Activated T-cell treated with anti-CD3 and anti-CD28 coated beads, Interleukin-2, amount 50 U/mL, for 4 hours (primary cell): ENCODE data around the gene SLC1A4. TPM values are rescaled to one million over a fixed set of nuclear protein-coding genes. Genes with fewer than 3 reads are reported as not detected.
"Not testable (repeated sequence)": the region's sequence is repeated elsewhere in the genome, so short reads cannot be mapped to it uniquely, and the experiment has no call there.

Source experiments
- ATAC-seq, 2 donors: fragments of 200-7000 bp; cut with Tn5 transposase; one replicate each; pipeline ENCODE4 v1.10.0; 2021
- DNase-seq: peaks from one replicate; pipeline ENCODE4 v3.0.0-alpha.2; 2020
- H3K27me3 Mint-ChIP-seq: one replicate; pipeline ENCODE4 v1.8.0; 2021; ENCODE audit warnings: low read depth, mixed read lengths
- H3K36me3 Mint-ChIP-seq: one replicate; pipeline ENCODE4 v1.8.0; 2022; ENCODE audit warnings: mixed read lengths; ENCODE audit not compliant: insufficient read depth
- H3K4me1 Mint-ChIP-seq: one replicate; pipeline ENCODE4 v1.8.0; 2021; ENCODE audit warnings: low read depth, mixed read lengths
- H3K4me3 Mint-ChIP-seq: one replicate; pipeline ENCODE4 v1.8.0; 2021; ENCODE audit warnings: mild to moderate bottlenecking, moderate library complexity, mixed read lengths
- H3K9me3 Mint-ChIP-seq: one replicate; pipeline ENCODE4 v1.8.0; 2021; ENCODE audit warnings: mixed read lengths
- total RNA-seq, 3 donors: library from RNA; stranded (reverse); gene quantifications; one replicate each; pipeline ENCODE4 v1.2.1, GENCODE V29; 2021

SLC1A4 gene
- total RNA-seq, 3 donors from 2014 or later, result 6.2 to 16.7 (median 9.6) TPM

DNA sequence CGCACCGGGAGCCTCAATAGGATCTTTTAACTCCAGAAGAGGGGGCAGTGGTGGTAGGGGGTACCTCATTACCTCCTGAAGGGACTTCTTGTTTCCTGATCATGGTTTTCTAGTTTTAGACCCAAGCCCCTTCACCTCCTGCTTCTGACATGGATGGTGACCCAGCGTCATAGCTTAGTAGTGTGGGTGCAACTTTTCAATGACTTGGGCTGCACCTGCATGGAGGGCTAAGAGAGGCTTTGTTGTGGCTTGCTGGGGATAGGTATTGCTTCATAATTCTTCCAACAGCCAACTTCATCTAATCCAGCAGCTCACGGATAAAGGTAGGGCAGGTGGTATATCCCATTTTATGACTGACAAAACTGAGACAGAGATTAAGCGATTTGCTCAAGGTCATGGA lies 3.0 kb downstream of the SLC1A4 start:
- H3K4me3 Mint-ChIP-seq, result no peak overlapping the region
- H3K9me3 Mint-ChIP-seq, result no peaks in the 10 kb centered on the region
- DNase-seq, result no peak

DNA sequence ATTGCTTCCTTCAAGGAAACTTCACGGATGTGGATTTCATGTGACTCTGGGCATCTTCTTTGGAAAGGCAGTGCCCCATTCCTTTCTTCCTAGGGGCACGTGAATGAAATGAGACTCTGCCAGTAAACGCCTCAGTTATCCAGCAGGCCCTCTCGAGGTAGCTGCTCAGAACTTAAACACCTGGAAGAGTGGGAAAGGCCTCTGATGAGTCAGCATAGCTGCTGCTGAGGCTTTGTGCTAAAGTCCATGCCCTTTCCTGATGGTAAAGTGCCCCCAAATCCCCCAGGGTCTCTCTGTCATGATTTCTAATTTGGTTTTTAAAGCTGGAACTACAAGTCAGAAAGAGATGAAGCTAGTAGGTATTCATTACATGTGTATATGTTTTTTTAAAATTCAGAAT lies 3.8 kb downstream of the SLC1A4 start:
- Mint-ChIP-seq H3K4me1 (peaks cover 18% of the 10 kb centered on the region), H3K4me3 (no peak overlapping the region), H3K9me3 (no peaks in the 10 kb centered on the region), H3K27me3 (peaks cover 2% of the 10 kb centered on the region), H3K36me3 (peaks cover 6% of the 10 kb centered on the region)
- no peak for DNase-seq
- ATAC-seq, result no peak

More for the DNA sequence above, 3.0 kb downstream of the SLC1A4 start:
- H3K27me3 Mint-ChIP-seq, result peaks cover 2% of the 10 kb centered on the region
- H3K36me3 Mint-ChIP-seq, result peaks cover 6% of the 10 kb centered on the region
- ATAC-seq, result no peak
- H3K4me1 Mint-ChIP-seq, result peaks cover 22% of the 10 kb centered on the region

DNA sequence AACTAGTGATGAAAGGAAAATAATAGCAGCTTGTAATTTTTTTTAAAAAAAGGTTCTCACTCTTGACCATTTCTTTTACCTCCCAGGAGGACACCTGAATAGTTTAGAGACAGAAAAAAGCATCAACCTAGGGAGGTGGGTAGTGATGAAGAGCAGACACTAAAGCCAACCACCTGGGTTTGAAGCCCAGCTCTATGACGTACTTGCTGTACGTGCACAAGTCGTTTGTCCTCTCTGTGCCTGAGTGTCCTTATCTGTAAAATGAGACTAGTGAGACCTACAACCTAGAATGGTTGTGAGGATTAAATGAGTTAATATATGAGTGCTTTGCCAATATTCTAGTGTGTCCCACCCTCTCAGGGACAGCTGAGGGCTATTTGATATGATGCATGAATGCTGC lies 5.8 kb downstream of the SLC1A4 start:
- no peak for DNase-seq
- no peak for ATAC-seq
- H3K4me3 Mint-ChIP-seq, result no peak overlapping the region
- peaks cover 13% of the 10 kb centered on the region for H3K4me1 Mint-ChIP-seq
- no peaks in the 10 kb centered on the region for H3K9me3 Mint-ChIP-seq
- peaks cover 6% of the 10 kb centered on the region for H3K36me3 Mint-ChIP-seq
- peaks cover 2% of the 10 kb centered on the region for H3K27me3 Mint-ChIP-seq

DNA sequence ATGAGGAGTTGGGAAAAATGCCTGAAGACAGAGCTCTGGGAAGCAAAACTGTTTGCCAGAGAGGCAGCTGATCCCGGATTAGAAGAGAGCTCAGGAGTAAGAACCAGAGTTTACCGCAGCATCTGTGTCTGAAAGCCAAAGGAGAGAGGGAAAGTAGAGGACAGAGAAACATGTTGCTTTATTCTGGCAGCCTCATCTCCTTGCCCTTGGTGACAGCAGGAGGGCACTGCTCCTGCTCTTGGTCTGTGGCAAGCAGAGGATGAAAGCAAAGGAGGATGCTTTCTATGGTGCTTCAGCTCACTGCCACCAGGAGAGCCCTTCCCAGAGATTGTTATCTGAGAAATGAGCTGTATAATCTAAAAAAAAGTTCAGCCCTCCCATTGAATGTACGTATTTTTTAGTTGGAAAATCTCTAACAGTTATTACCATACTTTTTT lies 7.7 kb downstream of the SLC1A4 start:
- DNase-seq (no peak), ATAC-seq (no peak)
- H3K4me3 Mint-ChIP-seq, result no peak overlapping the region
- H3K27me3 Mint-ChIP-seq, result no peaks in the 10 kb centered on the region
- H3K4me1 Mint-ChIP-seq, result peaks cover 2% of the 10 kb centered on the region
- H3K36me3 Mint-ChIP-seq, result peaks cover 4% of the 10 kb centered on the region
- no peaks in the 10 kb centered on the region for H3K9me3 Mint-ChIP-seq

DNA sequence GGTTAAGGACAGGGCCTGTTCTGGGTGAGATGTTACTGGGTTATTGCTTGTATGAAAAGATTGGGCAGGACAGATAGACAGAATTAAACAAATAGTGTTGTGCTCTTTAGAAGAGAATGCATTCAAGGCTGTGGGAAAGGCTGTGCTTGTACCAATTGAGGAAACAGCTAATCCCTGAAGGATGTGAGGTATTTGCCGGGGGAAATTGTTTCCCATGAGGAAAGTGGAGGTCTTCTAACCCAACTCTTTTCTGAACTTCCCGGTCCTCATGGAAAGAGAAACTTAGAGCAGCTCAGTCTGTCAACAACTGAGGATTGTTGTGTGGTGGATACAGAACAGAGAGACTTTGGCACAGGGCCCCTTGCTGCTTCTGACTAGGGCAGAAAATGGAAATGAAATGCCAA lies 9.5 kb downstream of the SLC1A4 start:
- no peaks in the 10 kb centered on the region for H3K9me3 Mint-ChIP-seq
- no peak for ATAC-seq
- no peaks in the 10 kb centered on the region for H3K27me3 Mint-ChIP-seq
- no peak for DNase-seq
- H3K4me1 Mint-ChIP-seq, result no peaks in the 10 kb centered on the region
- H3K36me3 Mint-ChIP-seq, result peaks cover 2% of the 10 kb centered on the region
- H3K4me3 Mint-ChIP-seq, result no peak overlapping the region

DNA sequence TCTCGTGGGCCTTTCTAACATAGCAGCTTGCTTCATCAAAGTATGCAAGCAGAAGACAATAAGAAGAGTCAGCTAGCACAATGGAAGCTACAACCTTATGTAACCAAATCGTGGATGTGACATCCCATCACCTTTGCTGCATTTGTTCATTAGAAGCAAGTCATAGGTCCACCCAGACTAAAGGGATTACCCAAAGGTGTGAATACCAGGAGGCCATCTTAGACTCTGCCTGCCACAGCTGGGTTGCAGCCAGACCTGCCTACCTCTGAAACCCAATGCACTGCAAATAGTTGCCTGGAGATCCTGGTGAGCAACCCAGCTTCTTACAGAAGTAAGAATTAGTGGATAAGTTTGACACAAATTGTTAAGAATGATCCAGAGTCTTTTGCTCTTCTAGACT lies 10.6 kb downstream of the SLC1A4 start:
- Mint-ChIP-seq H3K27me3 (no peaks in the 10 kb centered on the region), H3K4me1 (no peaks in the 10 kb centered on the region), H3K9me3 (no peaks in the 10 kb centered on the region), H3K36me3 (no peaks in the 10 kb centered on the region), H3K4me3 (no peak overlapping the region)
- ATAC-seq (no peak), DNase-seq (no peak)

DNA sequence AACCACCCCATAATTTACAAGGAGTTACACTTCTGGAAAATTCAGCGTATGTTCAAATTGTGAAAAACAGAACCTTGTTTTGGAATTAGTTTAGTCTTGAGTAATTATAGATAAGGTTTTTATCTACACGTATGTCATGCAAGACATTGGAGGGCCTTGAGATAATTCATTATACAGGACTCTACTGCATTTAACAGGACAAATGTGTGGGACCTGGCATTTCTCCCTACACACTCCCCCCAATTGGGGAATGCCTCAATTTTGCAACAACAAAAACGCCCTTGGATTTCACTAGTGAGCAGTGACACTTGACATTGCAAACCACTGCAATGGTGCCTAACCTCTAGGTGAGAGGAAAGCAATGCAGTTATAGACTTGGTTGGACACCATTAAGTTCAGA lies 11.4 kb downstream of the SLC1A4 start:
- no peak for DNase-seq
- Mint-ChIP-seq H3K4me3 (no peak overlapping the region), H3K36me3 (peaks cover 2% of the 10 kb centered on the region), H3K4me1 (no peaks in the 10 kb centered on the region), H3K27me3 (no peaks in the 10 kb centered on the region), H3K9me3 (no peaks in the 10 kb centered on the region)
- ATAC-seq, result no peak

DNA sequence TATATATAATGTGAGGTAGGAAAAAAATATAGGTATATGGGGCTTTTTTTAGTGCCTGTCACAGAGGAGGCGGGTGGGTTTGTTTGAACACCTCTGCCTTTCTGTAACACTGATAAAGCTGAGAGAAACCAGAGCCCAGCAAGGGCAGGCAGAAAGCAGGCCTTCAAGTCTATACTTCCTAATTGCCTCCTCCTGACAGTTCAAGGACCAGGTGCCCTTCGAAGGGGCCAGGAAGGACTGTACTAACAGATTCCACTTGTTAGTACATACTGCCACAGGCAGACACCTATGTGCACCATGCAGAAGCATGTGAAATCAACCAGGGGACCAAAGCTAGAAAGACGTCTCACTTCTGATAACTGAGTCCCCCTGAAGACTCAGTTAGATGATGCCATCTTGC lies 13.8 kb downstream of the SLC1A4 start:
- H3K27me3 Mint-ChIP-seq, result no peaks in the 10 kb centered on the region
- H3K9me3 Mint-ChIP-seq, result no peaks in the 10 kb centered on the region
- peaks cover 7% of the 10 kb centered on the region for H3K36me3 Mint-ChIP-seq
- no peaks in the 10 kb centered on the region for H3K4me1 Mint-ChIP-seq
- DNase-seq (no peak), ATAC-seq (no peak)
- H3K4me3 Mint-ChIP-seq, result no peak overlapping the region

DNA sequence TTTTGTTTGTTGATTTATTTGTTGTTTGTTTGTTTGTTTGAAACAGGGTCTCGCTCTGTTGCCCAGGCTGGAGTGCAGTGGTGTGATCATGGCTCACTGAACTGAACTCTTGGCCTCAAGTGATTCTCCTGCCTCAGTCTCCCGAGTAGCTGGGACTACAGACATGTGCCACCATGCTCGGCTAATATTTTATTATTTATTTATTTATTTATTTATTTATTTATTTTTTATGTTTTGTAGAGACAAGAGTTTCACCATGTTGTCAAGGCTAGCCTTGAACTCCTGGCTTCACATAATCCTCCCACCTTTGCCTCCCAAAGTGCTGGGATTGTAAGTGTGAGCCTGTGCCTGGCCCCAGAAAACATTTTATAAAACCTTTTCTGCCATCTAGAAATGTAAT lies 15.0 kb downstream of the SLC1A4 start:
- not testable (repeated sequence) for H3K9me3 Mint-ChIP-seq

DNA sequence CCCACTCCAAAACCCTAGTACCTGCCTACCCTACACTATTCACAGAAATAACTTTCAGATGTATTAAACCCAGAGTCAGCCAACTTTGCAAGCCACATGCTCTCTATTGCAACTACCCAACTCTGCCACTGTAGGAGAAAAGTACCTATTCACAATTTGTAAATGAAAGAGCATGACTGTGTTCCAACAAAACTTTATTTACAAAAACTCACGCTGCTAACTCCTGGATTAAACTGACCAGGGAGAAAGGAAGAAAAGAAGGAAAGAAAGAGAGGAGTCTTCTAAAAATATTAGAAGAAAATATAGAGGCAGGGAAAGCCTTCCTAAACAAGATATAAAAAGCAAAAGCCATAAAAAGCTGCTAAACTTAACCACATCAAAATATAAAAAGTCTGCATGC lies 24.6 kb downstream of the SLC1A4 start:
- ATAC-seq (no peak), DNase-seq (no peak)
- Mint-ChIP-seq H3K4me1 (peaks cover 8% of the 10 kb centered on the region), H3K36me3 (peaks cover 24% of the 10 kb centered on the region), H3K9me3 (no peaks in the 10 kb centered on the region), H3K4me3 (no peak overlapping the region), H3K27me3 (no peaks in the 10 kb centered on the region)

More for the DNA sequence above, 15.0 kb downstream of the SLC1A4 start:
- not testable (repeated sequence) for DNase-seq, H3K27me3 Mint-ChIP-seq, H3K36me3 Mint-ChIP-seq, H3K4me1 Mint-ChIP-seq, ATAC-seq, H3K4me3 Mint-ChIP-seq

DNA sequence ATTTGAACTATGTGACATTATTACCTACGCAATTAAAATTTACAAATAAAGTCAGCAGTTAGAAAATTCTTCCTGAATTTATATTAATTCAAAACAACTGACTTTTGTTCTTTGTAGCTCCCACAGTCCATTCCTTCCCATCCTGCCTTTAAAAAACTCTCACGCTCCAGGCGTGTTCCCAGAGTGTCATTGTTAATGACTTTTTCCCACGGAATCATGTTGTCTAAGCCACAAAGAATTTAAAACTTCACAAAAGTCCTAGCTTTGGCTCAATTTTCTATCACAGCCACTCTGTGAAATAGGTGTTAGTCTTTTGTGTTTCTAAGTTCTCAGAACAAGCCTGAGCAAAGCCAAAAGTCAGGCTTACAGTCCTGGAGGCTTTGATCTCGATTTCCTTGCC lies 26.5 kb downstream of the SLC1A4 start:
- peaks cover 29% of the 10 kb centered on the region for H3K36me3 Mint-ChIP-seq
- DNase-seq (no peak), ATAC-seq (no peak)
- H3K27me3 Mint-ChIP-seq, result no peaks in the 10 kb centered on the region
- no peaks in the 10 kb centered on the region for H3K9me3 Mint-ChIP-seq
- no peak overlapping the region for H3K4me3 Mint-ChIP-seq
- peaks cover 8% of the 10 kb centered on the region for H3K4me1 Mint-ChIP-seq

DNA sequence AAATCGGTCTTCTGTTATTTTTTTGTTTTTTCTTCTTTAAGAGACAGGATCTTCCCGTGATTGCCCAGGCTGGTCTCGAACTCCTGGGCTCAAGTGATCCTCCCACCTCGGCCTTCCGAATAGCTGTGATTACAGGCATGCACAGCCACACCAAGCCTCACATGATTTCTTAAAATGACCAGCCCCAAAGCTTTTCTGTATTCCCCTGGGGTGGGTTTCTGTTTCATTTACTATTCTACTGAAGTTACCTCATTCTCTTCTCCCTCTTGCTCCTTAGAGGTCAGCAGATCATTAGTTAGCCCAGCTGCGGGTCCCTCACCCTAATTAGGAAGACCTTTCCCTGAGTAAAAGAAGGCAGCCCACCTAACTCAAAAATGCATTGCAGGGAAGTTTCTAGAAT lies 27.6 kb downstream of the SLC1A4 start:
- Mint-ChIP-seq H3K4me1 (peaks cover 8% of the 10 kb centered on the region), H3K9me3 (no peaks in the 10 kb centered on the region), H3K27me3 (no peaks in the 10 kb centered on the region), H3K36me3 (peaks cover 34% of the 10 kb centered on the region), H3K4me3 (no peak overlapping the region)
- ATAC-seq (no peak), DNase-seq (no peak)

DNA sequence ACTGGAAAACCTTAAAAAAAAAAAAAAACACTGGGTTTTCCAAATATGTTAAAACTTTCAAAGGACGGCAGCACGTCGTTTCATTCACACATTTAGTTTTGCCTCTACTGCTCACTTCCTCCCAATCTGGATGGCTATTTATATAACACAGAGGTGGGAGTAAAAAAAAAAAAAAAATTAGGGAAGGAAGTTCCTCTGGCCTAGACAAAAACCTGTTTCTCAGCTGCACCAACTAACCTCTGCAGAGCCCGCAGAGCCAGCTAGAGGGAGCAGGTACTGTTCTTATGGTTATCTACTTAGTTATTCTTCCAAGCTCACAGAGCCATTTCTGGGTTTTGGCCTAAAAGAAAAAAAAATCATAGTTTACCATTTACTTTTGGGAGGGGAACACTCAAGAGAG lies 28.1 kb downstream of the SLC1A4 start:
- H3K9me3 Mint-ChIP-seq, result no peaks in the 10 kb centered on the region
- H3K27me3 Mint-ChIP-seq, result no peaks in the 10 kb centered on the region
- peaks cover 8% of the 10 kb centered on the region for H3K4me1 Mint-ChIP-seq
- DNase-seq (no peak), ATAC-seq (no peak)
- peaks cover 36% of the 10 kb centered on the region for H3K36me3 Mint-ChIP-seq
- H3K4me3 Mint-ChIP-seq, result no peak overlapping the region

DNA sequence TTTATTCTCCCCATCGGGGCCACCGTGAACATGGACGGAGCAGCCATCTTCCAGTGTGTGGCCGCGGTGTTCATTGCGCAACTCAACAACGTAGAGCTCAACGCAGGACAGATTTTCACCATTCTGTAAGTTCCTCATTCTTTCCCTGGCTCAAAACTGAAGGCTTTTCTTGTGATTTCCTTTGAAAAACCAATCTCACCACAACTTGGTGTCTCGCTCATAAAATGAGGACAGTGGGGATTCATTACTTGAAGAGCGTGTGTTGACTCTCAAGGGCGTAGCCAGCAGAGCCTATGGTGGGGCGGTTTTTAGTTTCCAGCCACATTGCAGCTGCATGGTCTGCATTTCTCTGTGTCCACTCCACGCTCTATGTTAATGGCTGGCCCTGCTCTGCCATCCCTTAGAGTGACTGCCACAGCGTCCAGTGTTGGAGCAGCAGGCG lies 29.0 kb downstream of the SLC1A4 start:
- H3K9me3 Mint-ChIP-seq, result no peaks in the 10 kb centered on the region
- no peak overlapping the region for H3K4me3 Mint-ChIP-seq
- H3K4me1 Mint-ChIP-seq, result peaks cover 8% of the 10 kb centered on the region
- DNase-seq (no peak), ATAC-seq (no peak)
- peaks cover 34% of the 10 kb centered on the region for H3K36me3 Mint-ChIP-seq
- no peaks in the 10 kb centered on the region for H3K27me3 Mint-ChIP-seq

DNA sequence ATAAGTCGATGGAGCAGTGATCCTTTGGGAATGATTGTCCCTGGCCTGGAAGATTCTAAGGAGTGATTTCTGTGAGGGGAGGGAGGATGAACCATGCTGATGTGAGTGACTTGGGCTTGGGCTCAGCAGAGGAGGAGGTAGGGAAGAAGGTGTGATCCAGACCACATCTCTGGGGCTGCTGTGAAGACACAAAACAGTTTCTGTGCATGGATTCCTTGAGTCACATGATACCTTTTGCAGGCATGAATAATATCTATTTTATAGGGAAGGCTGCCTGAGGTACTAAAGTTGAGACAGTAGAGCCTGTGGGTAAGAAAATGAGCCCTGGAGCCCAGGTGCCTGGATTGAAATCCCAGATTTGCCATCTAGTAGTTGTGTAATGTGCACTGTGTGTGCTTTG lies 29.8 kb downstream of the SLC1A4 start:
- Mint-ChIP-seq H3K9me3 (no peaks in the 10 kb centered on the region), H3K36me3 (peaks cover 29% of the 10 kb centered on the region), H3K4me1 (peaks cover 5% of the 10 kb centered on the region), H3K27me3 (no peaks in the 10 kb centered on the region), H3K4me3 (no peak overlapping the region)
- DNase-seq, result no peak
- ATAC-seq, result no peak

DNA sequence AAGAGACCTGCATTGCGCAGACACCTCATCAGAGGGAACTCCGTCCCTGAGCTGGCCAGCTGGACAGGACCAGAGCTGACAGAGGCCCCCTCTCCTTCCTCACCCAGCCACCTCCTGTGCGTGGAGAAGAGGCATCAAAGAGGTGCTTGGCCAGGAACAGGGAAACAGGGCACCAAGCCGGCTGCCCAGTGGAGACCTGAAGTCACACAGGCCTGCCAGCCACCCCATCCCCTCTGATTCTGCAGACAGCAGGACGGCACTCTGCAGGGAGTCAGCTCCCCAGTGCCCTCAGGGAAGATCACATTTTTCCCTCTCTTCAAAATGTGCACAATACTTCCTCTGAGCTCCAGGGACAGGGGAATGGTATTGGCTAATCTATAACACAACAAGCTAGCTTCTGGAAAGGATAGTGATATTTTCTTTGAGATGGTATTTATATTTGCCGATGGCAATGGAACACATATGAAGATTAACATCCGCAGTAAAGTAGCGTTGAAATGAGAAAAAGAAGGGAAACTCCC lies 30.5 kb downstream of the SLC1A4 start:
- H3K36me3 Mint-ChIP-seq, result peaks cover 27% of the 10 kb centered on the region
- H3K27me3 Mint-ChIP-seq, result no peaks in the 10 kb centered on the region
- DNase-seq (no peak), ATAC-seq (no peak)
- peaks cover 5% of the 10 kb centered on the region for H3K4me1 Mint-ChIP-seq
- no peaks in the 10 kb centered on the region for H3K9me3 Mint-ChIP-seq
- H3K4me3 Mint-ChIP-seq, result no peak overlapping the region
